Endothelial cell of umbilical vein (primary cell): ENCODE measurements around the gene UMPS. TPM values are rescaled to one million over a fixed set of nuclear protein-coding genes. Genes with fewer than 3 reads are reported as not detected.

Experiments
- BruUV-seq: library from RNA; stranded (reverse); fragments of 400-500 nt; replicated peaks from 2 replicates; lab custom pipeline; 2021; lab: Mats Ljungman, UMichigan
- CTCF ChIA-PET: fragments of 300-600, 350-600 bp; sonication (Branson Sonifier 250); formaldehyde crosslinking; loops from one replicate; lab custom pipeline; 2021; ENCODE audit warnings: antibody characterized with exemption, inconsistent platforms; lab: Charles Lee
- POLR2A ChIA-PET: fragments of 300-600, 350-600 bp; sonication (Branson Sonifier 250); formaldehyde crosslinking; loops from one replicate; lab custom pipeline; 2021; ENCODE audit warnings: antibody characterized with exemption, inconsistent platforms; lab: Charles Lee
- DNase-seq: peaks from one replicate; pipeline ENCODE4 v3.0.0-alpha.2; 2011; ENCODE audit warnings: low read depth, low spot score
- FAIRE-seq: peaks from 2 replicates; lab custom pipeline; 2011; peaks lifted over from hg19 to GRCh38; lab: Jason Lieb, UNC
- H2AFZ ChIP-seq: 2 replicates; pipeline ENCODE4 v1.6.0; 2012; ENCODE audit warnings: low read depth, low read length, control low read depth, inconsistent platforms
- H3K27ac ChIP-seq: 2 replicates; pipeline ENCODE4 v1.5.1; 2011; ENCODE audit warnings: low read depth, mild to moderate bottlenecking, control low read depth, low read length, moderate library complexity; ENCODE audit not compliant: insufficient read depth
- H3K27me3 ChIP-seq, 2 experiments: 2 replicates each; pipeline versions ENCODE4 v1.6.0 to v1.6.1; 2011; ENCODE audit warnings: low read length in 2 of 2, mixed read lengths in 1 of 2; ENCODE audit not compliant: control insufficient read depth in 2 of 2, insufficient read depth in 2 of 2
- H3K36me3 ChIP-seq, 2 experiments: 2 replicates in 1 of 2; 3 replicates in 1 of 2; pipeline ENCODE4 v1.5.1; 2011; ENCODE audit warnings: low read length in 2 of 2, mild to moderate bottlenecking in 1 of 2, moderate library complexity in 1 of 2; ENCODE audit not compliant: control insufficient read depth in 2 of 2, insufficient read depth in 2 of 2; ENCODE audit errors: extremely low read depth in 1 of 2
- H3K4me1 ChIP-seq: 3 replicates; pipeline ENCODE4 v1.5.1; 2011; ENCODE audit warnings: mild to moderate bottlenecking, low read length; ENCODE audit not compliant: control insufficient read depth, insufficient read depth; ENCODE audit errors: extremely low read depth
- H3K4me2 ChIP-seq: 2 replicates; pipeline ENCODE4 v1.6.1; 2011; ENCODE audit warnings: low read length, control low read depth, mixed read lengths; ENCODE audit not compliant: insufficient read depth
- H3K4me3 ChIP-seq, 3 experiments: fragments of 200-600 bp in 1 of 3; sonication (generic), shearing (Covaris generic) in 1 of 3; replicated peaks in 1 of 3; 2 replicates each; pipeline ENCODE4 v1.5.1; 2011 to 2016; ENCODE audit warnings: control low read depth in 3 of 3, low read length in 3 of 3, mild to moderate bottlenecking in 2 of 3, inconsistent platforms in 1 of 3, low read depth in 1 of 3, moderate library complexity in 1 of 3; ENCODE audit not compliant: insufficient read depth in 1 of 3
- H3K79me2 ChIP-seq: 2 replicates; pipeline ENCODE4 v1.6.0; 2012; ENCODE audit warnings: low read length, inconsistent platforms; ENCODE audit not compliant: control insufficient read depth, insufficient read depth
- H3K9ac ChIP-seq: replicated peaks from 2 replicates; pipeline ENCODE3; 2011; ENCODE audit warnings: low read length, control low read depth; ENCODE audit not compliant: insufficient read depth; ENCODE audit errors: extremely low read depth
- H3K9me1 ChIP-seq: replicated peaks from 3 replicates; pipeline ENCODE4 v1.6.0; 2011; ENCODE audit warnings: mild to moderate bottlenecking, low read length; ENCODE audit not compliant: control insufficient read depth, insufficient read depth; ENCODE audit errors: extremely low read depth
- H3K9me3 ChIP-seq: replicated peaks from 2 replicates; pipeline ENCODE4 v1.5.1; 2012; ENCODE audit warnings: low read length, inconsistent platforms; ENCODE audit not compliant: control insufficient read depth, insufficient read depth
- H4K20me1 ChIP-seq: replicated peaks from 2 replicates; pipeline ENCODE3; 2011; ENCODE audit warnings: mild to moderate bottlenecking, low read length; ENCODE audit not compliant: control insufficient read depth, insufficient read depth; ENCODE audit errors: extremely low read depth
- EZH2 ChIP-seq: IDR thresholded peaks from 2 replicates; pipeline ENCODE4 v1.6.1; 2012; ENCODE audit warnings: borderline replicate concordance, low read depth, mild to moderate bottlenecking, moderate library complexity, low read length, inconsistent platforms; ENCODE audit not compliant: severe bottlenecking
- FOS ChIP-seq: IDR thresholded peaks from 2 replicates; pipeline ENCODE4 v1.6.1; 2011; ENCODE audit warnings: mild to moderate bottlenecking, low read length, moderate library complexity, borderline replicate concordance; ENCODE audit not compliant: insufficient read depth
- GATA2 ChIP-seq: IDR thresholded peaks from 2 replicates; pipeline ENCODE4 v1.7.0; 2011; ENCODE audit warnings: low read depth, mild to moderate bottlenecking, moderate library complexity, mixed read lengths, low read length; ENCODE audit not compliant: insufficient read length, insufficient read depth
- JUN ChIP-seq: IDR thresholded peaks from 2 replicates; pipeline ENCODE4 v1.6.1; 2011; ENCODE audit warnings: borderline replicate concordance, low read depth; ENCODE audit not compliant: insufficient read length, insufficient read depth
- MAX ChIP-seq: IDR thresholded peaks from 2 replicates; pipeline ENCODE4 v1.6.1; 2011; ENCODE audit not compliant: insufficient read depth, insufficient read length
- MYC ChIP-seq: IDR thresholded peaks from one replicate; pipeline ENCODE4 v1.6.1; 2011; ENCODE audit warnings: mild to moderate bottlenecking, low read depth, low read length
- POLR2A ChIP-seq: IDR thresholded peaks from 2 replicates; pipeline ENCODE4 v1.6.1; 2012; ENCODE audit warnings: low read depth, mild to moderate bottlenecking, control low read depth, low read length
- POLR2AphosphoS5 ChIP-seq: IDR thresholded peaks from 2 replicates; pipeline ENCODE4 v1.6.1; 2012; ENCODE audit warnings: low read depth, mild to moderate bottlenecking, control low read depth, low read length, moderate library complexity; ENCODE audit not compliant: insufficient read depth
- dilution Hi-C: fragments of 300-500 bp; cut with MboI; formaldehyde crosslinking; loops from one replicate; pipeline ENCODE4 v1.15.0; 2019; ENCODE audit warnings: low sequenced_read_pairs; ENCODE audit not compliant: extremely low pct_ligation_motif_present
- intact Hi-C: fragments of 100-400 bp; cut with micrococcal nuclease; formaldehyde crosslinking; loops from one replicate; pipeline ENCODE4 v1.10.0; 2022
- polyA plus RNA-seq, 4 experiments: library from polyadenylated mRNA; depleted of rRNA in 3 of 4; stranded (reverse) in 3 of 4; unstranded in 1 of 4; fragments of >200 nt; gene quantifications; 2 replicates each; pipeline versions ENCODE4 v1.2.1 to v1.2.3, GENCODE V29; 2011 to 2012; ENCODE audit warnings: missing spikeins in 1 of 4
- total RNA-seq: library from RNA; stranded (reverse); gene quantifications from 2 replicates; pipeline ENCODE4 v1.2.3, GENCODE V29; 2021
- TF ChIP-seq, protein P1 (sequence below), 2 donors: IDR thresholded peaks; 1 replicate in 1 of 2; 2 replicates in 1 of 2; pipeline ENCODE4 v1.5.1; 2011; ENCODE audit warnings: low read length in 2 of 2, mild to moderate bottlenecking in 2 of 2, moderate library complexity in 2 of 2, control low read depth in 1 of 2, inconsistent platforms in 1 of 2, low read depth in 1 of 2; ENCODE audit not compliant: insufficient read depth in 1 of 2; ENCODE audit errors: extremely low read depth in 1 of 2

Gene UMPS
- total and polyA plus RNA-seq, 2 donors (not counting 3 experiments of a cell fraction or from before 2014, with no cell fraction given): 38.6 to 50.2 TPM

- no peak overlapping the region for H3K27ac ChIP-seq
- no peak for TF ChIP-seq MAX
- peak; percentile 59 for TF ChIP-seq GATA2
- BruUV-seq: no TSS peak
- intact Hi-C loops (loop anchor here (1.0 to 5.0 kb wide), 4 partner anchors 25 to 115 kb away; partner anchors contain the start of gene ITGB5), dilution Hi-C loops (no loop called here)
- ChIA-PET CTCF (interaction anchor here (0.5 to 6.9 kb wide), 50 partner anchors 8 to 548 kb away, joined by 3 to 289 read pairs (median 5); partner anchors contain the start of gene ITGB5), POLR2A (no interaction called here)
- no peaks in the 10 kb centered on the region for H3K36me3 ChIP-seq
- H2AFZ ChIP-seq: no peak overlapping the region
- no peak overlapping the region for H3K4me3 ChIP-seq
- peak; percentile 50 for DNase-seq
- no peaks in the 10 kb centered on the region for H4K20me1 ChIP-seq
- no peaks in the 10 kb centered on the region for H3K9me1 ChIP-seq
- no peaks in the 10 kb centered on the region for H3K79me2 ChIP-seq
- H3K9me3 ChIP-seq: no peaks in the 10 kb centered on the region
- H3K9ac ChIP-seq: no peak overlapping the region
- peak; percentile 79 for FAIRE-seq
- no peaks in the 10 kb centered on the region for H3K27me3 ChIP-seq
- H3K4me1 ChIP-seq: peaks cover 6% of the 10 kb centered on the region
- H3K4me2 ChIP-seq: no peak overlapping the region
Observed at GRCh38 chr3:124786511-124787241, 56.4 kb downstream of the UMPS start.

- Histone ChIP-seq H3K9ac (no peak overlapping the region), H3K4me2 (no peak overlapping the region)
Observed at GRCh38 chr3:124787476-124788195, 57.4 kb downstream of the UMPS start.

More at GRCh38 chr3:124787476-124788195, 57.4 kb downstream of the UMPS start:
- ChIA-PET CTCF (interaction anchor here (1.1 to 6.9 kb wide), 27 partner anchors 10 to 229 kb away, joined by 3 to 289 read pairs (median 14); partner anchors contain the start of gene ITGB5), POLR2A (interaction anchor here (0.6 kb wide), 1 partner anchor 34 kb away, joined by 4 read pairs; no protein-coding TSS in a partner anchor)
- dilution Hi-C loops: no loop called here
- Histone ChIP-seq H2AFZ (no peak overlapping the region), H3K36me3 (no peaks in the 10 kb centered on the region), H3K79me2 (no peaks in the 10 kb centered on the region), H4K20me1 (no peaks in the 10 kb centered on the region), H3K9me1 (no peaks in the 10 kb centered on the region), H3K9me3 (no peaks in the 10 kb centered on the region), H3K27ac (no peak overlapping the region), H3K4me3 (no peak overlapping the region), H3K4me1 (peaks cover 6% of the 10 kb centered on the region), H3K27me3 (no peaks in the 10 kb centered on the region)
- DNase-seq: no peak
- no TSS peak for BruUV-seq
- TF ChIP-seq MAX: no peak
- TF ChIP-seq JUN: no peak
- no peak for TF ChIP-seq MYC
- TF ChIP-seq POLR2A: no peak
- TF ChIP-seq EZH2: no peak
- TF ChIP-seq FOS: no peak
- TF ChIP-seq POLR2AphosphoS5: no peak
- TF ChIP-seq, protein P1, sequence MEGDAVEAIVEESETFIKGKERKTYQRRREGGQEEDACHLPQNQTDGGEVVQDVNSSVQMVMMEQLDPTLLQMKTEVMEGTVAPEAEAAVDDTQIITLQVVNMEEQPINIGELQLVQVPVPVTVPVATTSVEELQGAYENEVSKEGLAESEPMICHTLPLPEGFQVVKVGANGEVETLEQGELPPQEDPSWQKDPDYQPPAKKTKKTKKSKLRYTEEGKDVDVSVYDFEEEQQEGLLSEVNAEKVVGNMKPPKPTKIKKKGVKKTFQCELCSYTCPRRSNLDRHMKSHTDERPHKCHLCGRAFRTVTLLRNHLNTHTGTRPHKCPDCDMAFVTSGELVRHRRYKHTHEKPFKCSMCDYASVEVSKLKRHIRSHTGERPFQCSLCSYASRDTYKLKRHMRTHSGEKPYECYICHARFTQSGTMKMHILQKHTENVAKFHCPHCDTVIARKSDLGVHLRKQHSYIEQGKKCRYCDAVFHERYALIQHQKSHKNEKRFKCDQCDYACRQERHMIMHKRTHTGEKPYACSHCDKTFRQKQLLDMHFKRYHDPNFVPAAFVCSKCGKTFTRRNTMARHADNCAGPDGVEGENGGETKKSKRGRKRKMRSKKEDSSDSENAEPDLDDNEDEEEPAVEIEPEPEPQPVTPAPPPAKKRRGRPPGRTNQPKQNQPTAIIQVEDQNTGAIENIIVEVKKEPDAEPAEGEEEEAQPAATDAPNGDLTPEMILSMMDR (IDR thresholded peaks at IDR 0.05; ENCODE audit: extremely low read depth in 1 of 2, insufficient read depth in 1 of 2, low read depth in 1 of 2, low read length in 2 of 2): no peak
- no peak for TF ChIP-seq GATA2
- intact Hi-C loops: loop anchor here (2.0 to 5.0 kb wide), 2 partner anchors 50 to 99 kb away; partner anchors contain the start of gene ITGB5
- no peak for FAIRE-seq
